Natural killer cell (primary cell): ENCODE measurements around the gene SPHK2. TPM values are rescaled to one million over a fixed set of nuclear protein-coding genes. Genes with fewer than 3 reads are reported as not detected.
A peak's percentile ranks its signal among the peaks of the same experiment; 100 is the strongest.

Experiments used
- ATAC-seq, 3 donors: fragments of 150-1000 bp in 2 of 3; fragments of 200-7000 bp in 1 of 3; cut with Tn5 transposase; 1 replicate in 1 of 3; 2 replicates in 2 of 3; pipeline ENCODE4 v1.10.0; 2021; ENCODE audit warnings: mild to moderate bottlenecking in 2 of 3, moderate library complexity in 2 of 3
- DNase-seq, 2 donors: peaks; one replicate each; pipeline versions ENCODE4 v3.0.0 to v3.0.0-alpha.2; 2013 to 2021; ENCODE audit warnings: mixed read lengths in 1 of 2
- H3K27ac ChIP-seq: one replicate; pipeline ENCODE4 v1.5.1; 2013; ENCODE audit warnings: mild to moderate bottlenecking, low read length
- H3K27me3 ChIP-seq: one replicate; pipeline ENCODE4 v1.6.1; 2013; ENCODE audit warnings: low read length; ENCODE audit not compliant: control insufficient read depth, insufficient read depth
- H3K36me3 ChIP-seq: one replicate; pipeline ENCODE4 v1.6.1; 2013; ENCODE audit warnings: low read length; ENCODE audit not compliant: control insufficient read depth, insufficient read depth
- H3K4me1 ChIP-seq: one replicate; pipeline ENCODE4 v1.6.1; 2013; ENCODE audit warnings: low read length; ENCODE audit not compliant: control insufficient read depth, insufficient read depth
- H3K4me3 ChIP-seq: one replicate; pipeline ENCODE4 v1.5.1; 2013; ENCODE audit warnings: low read length
- H3K9me3 ChIP-seq: one replicate; pipeline ENCODE4 v1.6.1; 2013; ENCODE audit warnings: low read length; ENCODE audit not compliant: control insufficient read depth, insufficient read depth
- H3K27ac Mint-ChIP-seq, 2 donors: one replicate each; pipeline ENCODE4 v1.8.0; 2022; ENCODE audit warnings: mild to moderate bottlenecking in 2 of 2, mixed read lengths in 2 of 2, moderate library complexity in 1 of 2
- H3K27me3 Mint-ChIP-seq, 2 donors: one replicate each; pipeline ENCODE4 v1.8.0; 2022; ENCODE audit warnings: low read depth in 2 of 2, mixed read lengths in 2 of 2
- H3K36me3 Mint-ChIP-seq: one replicate; pipeline ENCODE4 v1.8.0; 2022; ENCODE audit warnings: mixed read lengths
- H3K4me1 Mint-ChIP-seq, 2 donors: one replicate each; pipeline ENCODE4 v1.8.0; 2022; ENCODE audit warnings: mixed read lengths in 2 of 2
- H3K4me3 Mint-ChIP-seq: one replicate; pipeline ENCODE4 v1.8.0; 2022; ENCODE audit warnings: mild to moderate bottlenecking, moderate library complexity, mixed read lengths
- H3K9me3 Mint-ChIP-seq, 2 donors: one replicate each; pipeline ENCODE4 v1.8.0; 2022; ENCODE audit warnings: mixed read lengths in 2 of 2
- WGBS: methylation state at CpG from one replicate; pipeline ENCODE4 v1.1.7; 2013; ENCODE audit warnings: missing lambda C conversion rate; ENCODE audit not compliant: insufficient coverage; 5-methylcytosine and 5-hydroxymethylcytosine counted together
- intact Hi-C: fragments of 100-400 bp; cut with micrococcal nuclease; formaldehyde crosslinking; loops from one replicate; pipeline ENCODE4 v1.14.2; 2022
- total RNA-seq, 4 donors: library from RNA; stranded (reverse); fragments of 120-200 nt in 1 of 4; gene quantifications; one replicate each; pipeline versions ENCODE4 v1.2.3 to v1.2.4, GENCODE V29; 2013 to 2022
- TF ChIP-seq, protein P1 (sequence below): fragments of 200-600 bp; IDR thresholded peaks from one replicate; pipeline ENCODE4 v1.8.0; 2022; ENCODE audit warnings: antibody characterized with exemption

Gene SPHK2
- total RNA-seq, 3 donors from 2014 or later (not counting 1 experiment from before 2014, with no cell fraction given), result 18.6 to 28.3 (median 23.2) TPM

- Mint-ChIP-seq H3K27me3 (no peaks in the 10 kb centered on the region), H3K4me1 (peaks cover 39 to 43% of the 10 kb centered on the region in 2 donors), H3K9me3 (no peaks in the 10 kb centered on the region), H3K27ac (peak overlapping the region; percentile 97 to 99), H3K36me3 (no peaks in the 10 kb centered on the region), H3K4me3 (peak overlapping the region; percentile 96)
- peak overlapping the region; percentile 99 for H3K4me3 ChIP-seq
- TF ChIP-seq, protein P1, sequence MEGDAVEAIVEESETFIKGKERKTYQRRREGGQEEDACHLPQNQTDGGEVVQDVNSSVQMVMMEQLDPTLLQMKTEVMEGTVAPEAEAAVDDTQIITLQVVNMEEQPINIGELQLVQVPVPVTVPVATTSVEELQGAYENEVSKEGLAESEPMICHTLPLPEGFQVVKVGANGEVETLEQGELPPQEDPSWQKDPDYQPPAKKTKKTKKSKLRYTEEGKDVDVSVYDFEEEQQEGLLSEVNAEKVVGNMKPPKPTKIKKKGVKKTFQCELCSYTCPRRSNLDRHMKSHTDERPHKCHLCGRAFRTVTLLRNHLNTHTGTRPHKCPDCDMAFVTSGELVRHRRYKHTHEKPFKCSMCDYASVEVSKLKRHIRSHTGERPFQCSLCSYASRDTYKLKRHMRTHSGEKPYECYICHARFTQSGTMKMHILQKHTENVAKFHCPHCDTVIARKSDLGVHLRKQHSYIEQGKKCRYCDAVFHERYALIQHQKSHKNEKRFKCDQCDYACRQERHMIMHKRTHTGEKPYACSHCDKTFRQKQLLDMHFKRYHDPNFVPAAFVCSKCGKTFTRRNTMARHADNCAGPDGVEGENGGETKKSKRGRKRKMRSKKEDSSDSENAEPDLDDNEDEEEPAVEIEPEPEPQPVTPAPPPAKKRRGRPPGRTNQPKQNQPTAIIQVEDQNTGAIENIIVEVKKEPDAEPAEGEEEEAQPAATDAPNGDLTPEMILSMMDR, result no peak
- H3K27me3 ChIP-seq, result no peaks in the 10 kb centered on the region
- H3K9me3 ChIP-seq, result no peaks in the 10 kb centered on the region
- ATAC-seq (no peak), DNase-seq (no peak)
- peak overlapping the region; percentile 65 for H3K27ac ChIP-seq
- H3K36me3 ChIP-seq, result peaks cover 33% of the 10 kb centered on the region
- peaks cover 48% of the 10 kb centered on the region for H3K4me1 ChIP-seq
- 1% methylated on average over 18 of the region's 18 CpGs for WGBS
- intact Hi-C loops, result loop anchor here (2.0 kb wide), 1 partner anchor 18 kb away; the partner anchor contains the start of gene DBP
Observed at GRCh38 chr19:48618278-48618915, 909 bp upstream of the SPHK2 start.

- peaks cover 62% of the 10 kb centered on the region for H3K4me1 ChIP-seq
- no peaks in the 10 kb centered on the region for H3K27me3 ChIP-seq
- no peaks in the 10 kb centered on the region for H3K9me3 Mint-ChIP-seq
- H3K27ac Mint-ChIP-seq, result peak overlapping the region; percentile 97 to 99
- peak overlapping the region; percentile 96 for H3K4me3 Mint-ChIP-seq
- DNase-seq (no peak), ATAC-seq (no peak)
- peak overlapping the region; percentile 99 for H3K4me3 ChIP-seq
- H3K27me3 Mint-ChIP-seq, result no peaks in the 10 kb centered on the region
- peak overlapping the region; percentile 65 for H3K27ac ChIP-seq
- peaks cover 29% of the 10 kb centered on the region for H3K36me3 ChIP-seq
- H3K4me1 Mint-ChIP-seq, result peaks cover 49 to 58% of the 10 kb centered on the region in 2 donors
- 45% methylated on average over 4 of the region's 6 CpGs for WGBS
- no peaks in the 10 kb centered on the region for H3K36me3 Mint-ChIP-seq
- TF ChIP-seq, protein P1, result no peak
- intact Hi-C loops, result loop anchor here (2.0 kb wide), 1 partner anchor 17 kb away; the partner anchor contains the start of gene DBP
- no peaks in the 10 kb centered on the region for H3K9me3 ChIP-seq
Observed at GRCh38 chr19:48619692-48620585, 633 bp downstream of the SPHK2 start.

DNA sequence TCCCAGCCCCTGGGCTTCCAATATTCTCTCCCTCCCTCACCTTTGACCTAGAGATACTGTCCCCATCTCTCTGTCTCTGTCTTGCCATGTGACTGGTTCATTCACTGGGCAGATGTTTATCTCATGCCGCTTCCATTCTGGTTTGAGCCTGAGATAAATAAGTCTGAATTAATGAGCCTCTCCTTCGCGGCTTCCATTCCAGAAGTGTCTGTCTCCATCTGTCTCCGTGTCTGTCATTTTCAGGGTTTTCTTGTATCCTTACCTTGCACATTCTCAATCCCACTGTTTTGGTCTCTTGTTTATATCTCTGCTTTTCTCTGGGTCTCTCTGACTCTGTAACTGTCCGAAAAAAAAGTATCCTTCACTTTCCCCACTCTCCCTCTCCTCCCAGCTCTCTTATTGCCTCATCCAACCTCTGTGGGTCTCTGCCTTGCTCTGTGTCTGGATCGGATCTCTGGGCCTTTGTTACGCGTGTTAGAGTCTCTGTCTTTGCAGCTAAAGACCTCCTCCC lies 4.3 kb downstream of the SPHK2 start:
- TF ChIP-seq, protein P1, result no peak
- Mint-ChIP-seq H3K27me3 (no peaks in the 10 kb centered on the region), H3K4me1 (peaks cover 46 to 60% of the 10 kb centered on the region in 2 donors), H3K9me3 (no peaks in the 10 kb centered on the region), H3K36me3 (no peaks in the 10 kb centered on the region), H3K27ac (peak overlapping the region; percentile 82 to 87), H3K4me3 (peak overlapping the region; percentile 86)
- peaks cover 2% of the 10 kb centered on the region for H3K36me3 ChIP-seq
- intact Hi-C loops, result no loop called here
- H3K27me3 ChIP-seq, result no peaks in the 10 kb centered on the region
- peak overlapping the region; percentile 76 for H3K27ac ChIP-seq
- WGBS, result 56% methylated on average over 8 of the region's 8 CpGs
- peak in 1 of 2 donors; percentile 24 for DNase-seq
- no peak for ATAC-seq
- peak overlapping the region; percentile 13 for H3K4me3 ChIP-seq
- peaks cover 66% of the 10 kb centered on the region for H3K4me1 ChIP-seq
- no peaks in the 10 kb centered on the region for H3K9me3 ChIP-seq
